ENCODE results near the gene ZFP69. TPM values are rescaled to one million over a fixed set of nuclear protein-coding genes. Genes with fewer than 3 reads are reported as not detected.

The ZFP69 gene
- total and polyA plus RNA-seq, 2 experiments from 2014 or later: 1.3 to 2.3 TPM

DNA sequence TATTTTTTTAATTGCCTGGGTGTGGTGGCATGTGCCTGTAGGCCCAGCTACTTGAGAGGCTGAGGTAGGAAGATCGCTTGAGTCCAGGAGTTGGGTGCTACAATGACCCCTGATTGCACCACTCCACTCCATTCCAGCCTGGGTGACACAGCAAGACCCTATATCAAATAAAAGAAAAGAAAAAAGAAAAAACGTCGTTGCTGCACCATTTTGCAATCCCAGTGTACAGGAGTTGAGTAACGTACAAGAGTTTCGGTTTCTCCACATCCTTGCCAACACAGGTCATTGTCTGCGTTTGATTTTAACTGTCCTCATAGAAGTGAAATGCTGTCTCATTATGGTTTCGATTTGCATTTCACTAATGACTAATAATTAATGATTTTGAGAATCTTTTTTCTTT is 62.2 kb downstream of the ZFP69 start:
- no peak for DNase-seq (ENCODE audit: low spot score)
- H3K27ac ChIP-seq: no peak overlapping the region
- no peaks in the 10 kb centered on the region for H3K36me3 ChIP-seq (replicated peaks; ENCODE audit: insufficient read depth, low read depth)
- no peak overlapping the region for H3K4me3 ChIP-seq
- no peaks in the 10 kb centered on the region for H3K4me1 ChIP-seq (ENCODE audit: insufficient read depth)
- no peaks in the 10 kb centered on the region for H4K20me1 ChIP-seq (ENCODE audit: insufficient read depth, poor library complexity, severe bottlenecking)
- TF ChIP-seq EZH2 (IDR thresholded peaks at IDR 0.05; ENCODE audit: borderline replicate concordance) (no peak), EZH2phosphoT487 (IDR thresholded peaks at IDR 0.05; ENCODE audit: low read depth, severe bottlenecking, unreplicated experiment) (no peak)
- TF ChIP-seq, protein P1, sequence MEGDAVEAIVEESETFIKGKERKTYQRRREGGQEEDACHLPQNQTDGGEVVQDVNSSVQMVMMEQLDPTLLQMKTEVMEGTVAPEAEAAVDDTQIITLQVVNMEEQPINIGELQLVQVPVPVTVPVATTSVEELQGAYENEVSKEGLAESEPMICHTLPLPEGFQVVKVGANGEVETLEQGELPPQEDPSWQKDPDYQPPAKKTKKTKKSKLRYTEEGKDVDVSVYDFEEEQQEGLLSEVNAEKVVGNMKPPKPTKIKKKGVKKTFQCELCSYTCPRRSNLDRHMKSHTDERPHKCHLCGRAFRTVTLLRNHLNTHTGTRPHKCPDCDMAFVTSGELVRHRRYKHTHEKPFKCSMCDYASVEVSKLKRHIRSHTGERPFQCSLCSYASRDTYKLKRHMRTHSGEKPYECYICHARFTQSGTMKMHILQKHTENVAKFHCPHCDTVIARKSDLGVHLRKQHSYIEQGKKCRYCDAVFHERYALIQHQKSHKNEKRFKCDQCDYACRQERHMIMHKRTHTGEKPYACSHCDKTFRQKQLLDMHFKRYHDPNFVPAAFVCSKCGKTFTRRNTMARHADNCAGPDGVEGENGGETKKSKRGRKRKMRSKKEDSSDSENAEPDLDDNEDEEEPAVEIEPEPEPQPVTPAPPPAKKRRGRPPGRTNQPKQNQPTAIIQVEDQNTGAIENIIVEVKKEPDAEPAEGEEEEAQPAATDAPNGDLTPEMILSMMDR (IDR thresholded peaks at IDR 0.05; ENCODE audit: poor library complexity): no peak
- WGBS (ENCODE audit: low lambda C conversion rate, missing lambda C conversion rate): 92% methylated on average over 7 of the region's 7 CpGs
- H3K4me2 ChIP-seq: no peak overlapping the region
- no peaks in the 10 kb centered on the region for H3K27me3 ChIP-seq
- H2AFZ ChIP-seq: no peak overlapping the region
- H3K9me3 ChIP-seq (ENCODE audit: low read depth): no peaks in the 10 kb centered on the region
- no peaks in the 10 kb centered on the region for H3K79me2 ChIP-seq
- no peaks in the 10 kb centered on the region for H3K9me2 ChIP-seq (replicated peaks; ENCODE audit: insufficient read depth)

Other genes with a start within 250 kb of the ZFP69 start
- gene TMCO2, start 229.4 kb upstream of the ZFP69 start, total RNA-seq: not detected in 2 replicates
- 0.69 TPM in 1 of 2 replicates, not detected in the other for gene TMCO2, start 229.4 kb upstream of the ZFP69 start, polyA plus RNA-seq
- gene ZMPSTE24, start 219.1 kb upstream of the ZFP69 start, total RNA-seq: 56.1 and 58.9 TPM in 2 replicates
- 32.6 and 35.6 TPM in 2 replicates for gene ZMPSTE24, start 219.1 kb upstream of the ZFP69 start, polyA plus RNA-seq
- 13.3 and 20.6 TPM in 2 replicates for gene COL9A2, start 160.0 kb upstream of the ZFP69 start, total RNA-seq
- gene COL9A2, start 160.0 kb upstream of the ZFP69 start, polyA plus RNA-seq: 24.9 and 33.5 TPM in 2 replicates
- 23.1 and 23.9 TPM in 2 replicates for gene SMAP2, start 103.6 kb upstream of the ZFP69 start, total RNA-seq
- 22.9 and 25.0 TPM in 2 replicates for gene SMAP2, start 103.6 kb upstream of the ZFP69 start, polyA plus RNA-seq
- gene ZFP69B, start 26.8 kb upstream of the ZFP69 start, total RNA-seq: 3.2 and 5.0 TPM in 2 replicates
- gene ZFP69B, start 26.8 kb upstream of the ZFP69 start, polyA plus RNA-seq: 1.1 and 4.8 TPM in 2 replicates
- 8.9 and 13.2 TPM in 2 replicates for gene EXO5, start 31.5 kb downstream of the ZFP69 start, total RNA-seq
- 4.3 and 7.8 TPM in 2 replicates for gene EXO5, start 31.5 kb downstream of the ZFP69 start, polyA plus RNA-seq
- 5.3 and 9.6 TPM in 2 replicates for gene ZNF684, start 54.3 kb downstream of the ZFP69 start, total RNA-seq
- 1.8 and 3.3 TPM in 2 replicates for gene ZNF684, start 54.3 kb downstream of the ZFP69 start, polyA plus RNA-seq
- gene RIMS3, start 188.4 kb downstream of the ZFP69 start, total RNA-seq: 1.0 and 1.6 TPM in 2 replicates
- 0.32 and 1.4 TPM in 2 replicates for gene RIMS3, start 188.4 kb downstream of the ZFP69 start, polyA plus RNA-seq
- 38.6 and 44.1 TPM in 2 replicates for gene NFYC, start 214.4 kb downstream of the ZFP69 start, total RNA-seq
- gene NFYC, start 214.4 kb downstream of the ZFP69 start, polyA plus RNA-seq: 52.5 and 54.8 TPM in 2 replicates